CD8-positive, alpha-beta memory T cell (primary cell): ENCODE results near the gene BRF1. TPM values are rescaled to one million over a fixed set of nuclear protein-coding genes. Genes with fewer than 3 reads are reported as not detected.

Source experiments
- CTCF ChIA-PET: fragments of 350-600 bp; sonication (Branson Sonifier 250); formaldehyde crosslinking; loops from one replicate; lab custom pipeline; 2021; ENCODE audit warnings: antibody characterized with exemption; lab: Charles Lee
- POLR2A ChIA-PET: fragments of 350-600 bp; sonication (Branson Sonifier 250); formaldehyde crosslinking; loops from one replicate; lab custom pipeline; 2021; ENCODE audit warnings: antibody characterized with exemption; lab: Charles Lee
- DNase-seq, 5 donors: peaks; one replicate each; pipeline versions ENCODE4 v3.0.0 to v3.0.0-alpha.2; 2020 to 2022; ENCODE audit warnings: mixed read lengths in 1 of 5
- H3K27ac ChIP-seq: one replicate; pipeline ENCODE4 v1.7.0; 2013; ENCODE audit warnings: low read depth, mild to moderate bottlenecking, low read length, moderate library complexity
- H3K27me3 ChIP-seq: 2 replicates; pipeline ENCODE4 v1.7.0; 2013; ENCODE audit warnings: low read length, mild to moderate bottlenecking; ENCODE audit not compliant: insufficient read depth, poor library complexity, severe bottlenecking
- H3K36me3 ChIP-seq: 2 replicates; pipeline ENCODE4 v1.7.0; 2013; ENCODE audit warnings: mild to moderate bottlenecking, low read length, moderate library complexity; ENCODE audit not compliant: insufficient read depth
- H3K4me1 ChIP-seq: 2 replicates; pipeline ENCODE4 v1.7.0; 2013; ENCODE audit warnings: mild to moderate bottlenecking, low read length, moderate library complexity; ENCODE audit not compliant: insufficient read depth
- H3K4me3 ChIP-seq: 2 replicates; pipeline ENCODE4 v1.7.0; 2013; ENCODE audit warnings: mild to moderate bottlenecking, low read length
- H3K9me3 ChIP-seq: 2 replicates; pipeline ENCODE4 v1.7.0; 2013; ENCODE audit warnings: mild to moderate bottlenecking, low read length
- H3K27ac Mint-ChIP-seq, 8 donors: one replicate each; pipeline ENCODE4 v1.8.0; 2020 to 2021; ENCODE audit warnings: mixed read lengths in 8 of 8, mild to moderate bottlenecking in 6 of 8, inconsistent platforms in 3 of 8, moderate library complexity in 3 of 8
- H3K27me3 Mint-ChIP-seq, 2 donors: one replicate each; pipeline ENCODE4 v1.8.0; 2020 to 2021; ENCODE audit warnings: mixed read lengths in 2 of 2, mild to moderate bottlenecking in 1 of 2, moderate library complexity in 1 of 2
- H3K36me3 Mint-ChIP-seq, 3 donors: one replicate each; pipeline ENCODE4 v1.8.0; 2020 to 2021; ENCODE audit warnings: mixed read lengths in 3 of 3, inconsistent platforms in 1 of 3, mild to moderate bottlenecking in 1 of 3
- H3K4me1 Mint-ChIP-seq, 3 donors: one replicate each; pipeline ENCODE4 v1.8.0; 2020 to 2021; ENCODE audit warnings: mixed read lengths in 3 of 3, inconsistent platforms in 1 of 3, mild to moderate bottlenecking in 1 of 3
- H3K4me3 Mint-ChIP-seq, 7 donors: one replicate each; pipeline ENCODE4 v1.8.0; 2020 to 2021; ENCODE audit warnings: mixed read lengths in 7 of 7, mild to moderate bottlenecking in 6 of 7, moderate library complexity in 4 of 7, inconsistent platforms in 2 of 7
- H3K9me3 Mint-ChIP-seq, 5 donors: one replicate each; pipeline ENCODE4 v1.8.0; 2020 to 2022; ENCODE audit warnings: mixed read lengths in 5 of 5, mild to moderate bottlenecking in 3 of 5, moderate library complexity in 2 of 5, inconsistent platforms in 1 of 5
- polyA plus RNA-seq: library from polyadenylated mRNA; unstranded; fragments of 300-500 nt; fragmentation: Illumina TruSeq; gene quantifications from one replicate; pipeline ENCODE4 v1.2.3, GENCODE V29; 2021
- total RNA-seq, 2 experiments: library from RNA; stranded (reverse); gene quantifications; one replicate each; pipeline ENCODE4 v1.2.3, GENCODE V29; 2021

The BRF1 gene
- total and polyA plus RNA-seq, 3 experiments from 2014 or later: 13.0 to 31.7 (median 29.4) TPM

DNA sequence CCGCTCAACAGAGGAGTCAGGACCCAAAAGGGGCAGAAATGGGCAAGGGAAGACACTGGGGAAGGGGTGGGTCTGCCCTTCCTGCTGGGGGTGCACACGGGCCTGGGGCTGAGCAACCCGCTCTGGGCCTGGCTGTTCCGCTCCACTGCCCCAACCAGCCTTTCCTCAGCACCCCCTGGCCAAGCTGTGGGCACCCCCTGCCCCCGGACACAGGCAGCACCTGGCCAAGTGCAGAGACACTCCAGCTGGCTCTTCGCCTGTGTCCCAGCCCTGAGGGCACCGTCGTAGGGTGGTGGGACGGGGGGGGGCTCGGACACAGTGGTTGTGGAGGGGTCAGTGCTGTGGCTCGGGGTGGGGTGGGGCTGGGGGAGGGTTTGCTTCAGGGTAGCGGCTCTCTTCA is 24.1 kb upstream of the BRF1 start:
- no peak overlapping the region for H3K4me3 Mint-ChIP-seq
- Histone ChIP-seq H3K4me1 (peaks cover 4% of the 10 kb centered on the region), H3K36me3 (no peaks in the 10 kb centered on the region), H3K27me3 (no peaks in the 10 kb centered on the region), H3K9me3 (no peaks in the 10 kb centered on the region), H3K4me3 (no peak overlapping the region), H3K27ac (no peak overlapping the region)
- peaks cover 15 to 33% (median 17%) of the 10 kb centered on the region in 3 donors for H3K4me1 Mint-ChIP-seq
- H3K9me3 Mint-ChIP-seq: no peaks in the 10 kb centered on the region
- CTCF ChIA-PET: no interaction called here
- DNase-seq: no peak
- no peak overlapping the region for H3K27ac Mint-ChIP-seq
- H3K27me3 Mint-ChIP-seq: no peaks in the 10 kb centered on the region
- H3K36me3 Mint-ChIP-seq: peaks cover 0 to 9% (median 4%) of the 10 kb centered on the region in 3 donors
- POLR2A ChIA-PET: no interaction called here

DNA sequence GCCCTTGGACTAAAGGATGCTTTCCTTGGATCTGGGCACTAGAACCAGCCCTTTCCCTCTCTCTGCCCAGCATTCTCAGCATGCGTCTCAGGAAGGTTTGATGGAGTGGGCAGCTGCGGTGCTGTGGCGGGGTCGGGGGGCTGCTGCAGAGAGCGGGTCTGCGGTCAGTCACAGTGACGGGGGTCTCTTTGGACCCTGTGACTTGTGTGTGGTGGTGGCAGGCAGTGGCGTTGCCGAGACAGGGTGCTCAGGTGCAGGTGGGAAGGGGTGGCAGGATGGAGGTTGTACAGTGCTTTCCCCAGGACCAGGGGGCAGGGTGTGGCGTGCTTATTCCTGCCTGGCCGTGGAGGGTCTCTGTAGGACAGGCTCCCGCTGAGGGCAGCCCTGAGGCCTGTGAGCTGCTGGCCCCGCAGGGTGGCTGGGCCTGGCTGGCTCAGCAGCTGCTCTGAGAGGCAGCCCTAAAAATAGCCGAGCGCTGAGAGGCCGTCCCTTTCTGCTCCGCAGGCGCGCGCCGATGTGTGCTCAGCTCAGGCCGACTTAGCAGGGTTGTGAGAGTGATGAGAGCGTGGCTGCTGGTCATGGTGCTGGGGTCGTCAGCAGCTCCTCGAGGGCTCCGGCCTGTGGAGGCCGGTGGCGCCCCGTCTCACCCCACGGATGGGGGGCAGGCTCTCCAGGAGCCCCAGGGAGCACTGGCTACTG is 23.4 kb upstream of the BRF1 start:
- ChIA-PET CTCF (no interaction called here), POLR2A (no interaction called here)

DNA sequence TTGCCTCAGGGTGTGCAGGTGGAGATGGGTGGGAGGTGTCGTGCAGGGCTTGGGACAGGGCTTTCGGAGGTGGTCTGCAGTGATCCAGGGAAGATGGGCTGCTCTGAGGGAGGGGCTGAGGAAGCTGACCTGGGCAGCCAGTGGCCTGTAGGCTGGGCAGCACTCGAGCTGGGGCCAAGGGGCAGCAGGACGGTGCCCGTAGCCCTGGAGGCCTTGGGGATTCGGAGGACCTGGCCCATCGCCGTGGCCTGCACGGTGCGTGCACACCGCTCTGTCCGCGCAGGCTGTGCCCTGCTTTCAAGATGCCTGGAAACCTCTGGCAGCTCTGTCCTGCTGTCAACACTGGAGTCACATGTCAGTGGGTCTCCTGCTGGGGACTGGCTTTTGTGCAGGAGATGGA is 22.9 kb upstream of the BRF1 start:
- ChIA-PET POLR2A (no interaction called here), CTCF (no interaction called here)
- Histone ChIP-seq H3K36me3 (no peaks in the 10 kb centered on the region), H3K4me1 (no peaks in the 10 kb centered on the region), H3K9me3 (no peaks in the 10 kb centered on the region), H3K4me3 (no peak overlapping the region), H3K27me3 (no peaks in the 10 kb centered on the region), H3K27ac (no peak overlapping the region)
- Mint-ChIP-seq H3K9me3 (no peaks in the 10 kb centered on the region), H3K4me3 (no peak overlapping the region), H3K27ac (no peak overlapping the region), H3K36me3 (peaks cover 0 to 9% (median 5%) of the 10 kb centered on the region in 3 donors), H3K27me3 (no peaks in the 10 kb centered on the region), H3K4me1 (peaks cover 10 to 29% (median 12%) of the 10 kb centered on the region in 3 donors)
- DNase-seq: no peak

More for the DNA sequence above, 23.4 kb upstream of the BRF1 start:
- no peaks in the 10 kb centered on the region for H3K27me3 ChIP-seq
- no peaks in the 10 kb centered on the region for H3K9me3 ChIP-seq
- Mint-ChIP-seq H3K36me3 (peaks cover 0 to 9% (median 5%) of the 10 kb centered on the region in 3 donors), H3K9me3 (no peaks in the 10 kb centered on the region), H3K4me3 (no peak overlapping the region), H3K27ac (no peak overlapping the region), H3K27me3 (no peaks in the 10 kb centered on the region), H3K4me1 (peaks cover 14 to 33% (median 18%) of the 10 kb centered on the region in 3 donors)
- H3K4me1 ChIP-seq: no peaks in the 10 kb centered on the region
- DNase-seq: no peak
- no peak overlapping the region for H3K27ac ChIP-seq
- H3K36me3 ChIP-seq: no peaks in the 10 kb centered on the region
- H3K4me3 ChIP-seq: no peak overlapping the region

DNA sequence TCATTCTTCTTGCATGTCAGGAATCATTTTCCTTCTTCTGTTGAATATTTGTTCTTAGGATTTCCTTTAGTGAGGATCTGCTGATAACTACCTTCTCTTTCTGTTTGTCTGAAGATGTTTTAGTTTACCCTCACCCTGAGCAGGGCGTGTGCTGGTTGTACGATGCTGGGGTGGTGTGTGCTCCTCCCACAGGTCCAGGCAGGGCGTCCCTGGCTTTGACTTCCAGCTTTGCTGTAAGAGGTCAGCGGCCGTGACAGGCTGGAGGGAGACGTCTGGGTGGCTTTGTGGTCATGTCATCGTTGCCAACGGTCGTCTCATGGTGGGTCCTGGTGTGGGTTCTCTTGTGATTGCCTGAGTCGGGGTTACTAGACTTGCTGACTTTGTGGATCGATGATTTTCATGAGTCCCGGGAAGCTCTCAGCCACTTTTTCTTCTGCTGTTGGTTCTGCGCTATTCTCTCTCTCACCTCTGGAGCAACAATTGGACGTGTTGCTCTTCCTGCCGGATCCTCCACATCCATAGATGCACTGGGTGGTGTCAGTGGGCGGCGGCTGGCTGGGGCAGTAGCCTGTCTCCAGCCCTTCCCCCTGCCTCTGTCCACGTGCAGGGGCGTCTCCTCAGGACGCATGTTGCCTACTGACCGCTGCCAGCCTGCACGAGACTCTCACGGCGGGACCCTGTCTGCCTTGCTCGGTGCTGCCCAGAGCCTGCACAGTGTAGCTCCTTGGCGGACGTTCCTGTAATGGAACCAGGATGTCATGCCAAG is 22.2 kb upstream of the BRF1 start:
- no peak for DNase-seq
- no peaks in the 10 kb centered on the region for H3K9me3 Mint-ChIP-seq
- peaks cover 8 to 25% (median 10%) of the 10 kb centered on the region in 3 donors for H3K4me1 Mint-ChIP-seq
- Histone ChIP-seq H3K4me3 (no peak overlapping the region), H3K27me3 (no peaks in the 10 kb centered on the region), H3K27ac (no peak overlapping the region), H3K4me1 (no peaks in the 10 kb centered on the region), H3K9me3 (no peaks in the 10 kb centered on the region), H3K36me3 (no peaks in the 10 kb centered on the region)
- H3K27ac Mint-ChIP-seq: peak overlapping the region in 2 of 8 donors; percentile 37 to 84
- H3K27me3 Mint-ChIP-seq: no peaks in the 10 kb centered on the region
- peaks cover 0 to 9% (median 5%) of the 10 kb centered on the region in 3 donors for H3K36me3 Mint-ChIP-seq
- H3K4me3 Mint-ChIP-seq: no peak overlapping the region
- CTCF ChIA-PET: no interaction called here
- POLR2A ChIA-PET: no interaction called here

DNA sequence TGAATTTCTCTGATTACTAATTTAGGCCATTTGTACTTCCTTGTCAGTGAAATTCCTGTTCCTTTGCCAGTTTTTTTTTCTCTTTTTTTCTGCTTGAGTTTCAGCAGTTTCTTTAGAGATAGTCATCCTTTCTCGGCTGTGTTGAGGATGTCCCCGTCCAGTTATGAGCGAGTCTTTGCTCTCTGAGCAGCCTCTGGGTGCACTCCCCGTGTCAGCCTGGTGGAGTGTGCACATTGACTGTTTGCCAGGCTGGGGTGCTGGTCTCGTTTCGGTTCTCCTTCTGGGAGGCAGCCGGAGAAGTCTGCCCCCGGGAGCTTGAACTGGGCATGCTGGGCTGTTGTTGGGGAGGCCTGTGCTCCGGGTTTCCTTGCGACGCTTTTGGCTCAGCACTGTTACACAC is 16.7 kb upstream of the BRF1 start:
- no peaks in the 10 kb centered on the region for H3K27me3 Mint-ChIP-seq

DNA sequence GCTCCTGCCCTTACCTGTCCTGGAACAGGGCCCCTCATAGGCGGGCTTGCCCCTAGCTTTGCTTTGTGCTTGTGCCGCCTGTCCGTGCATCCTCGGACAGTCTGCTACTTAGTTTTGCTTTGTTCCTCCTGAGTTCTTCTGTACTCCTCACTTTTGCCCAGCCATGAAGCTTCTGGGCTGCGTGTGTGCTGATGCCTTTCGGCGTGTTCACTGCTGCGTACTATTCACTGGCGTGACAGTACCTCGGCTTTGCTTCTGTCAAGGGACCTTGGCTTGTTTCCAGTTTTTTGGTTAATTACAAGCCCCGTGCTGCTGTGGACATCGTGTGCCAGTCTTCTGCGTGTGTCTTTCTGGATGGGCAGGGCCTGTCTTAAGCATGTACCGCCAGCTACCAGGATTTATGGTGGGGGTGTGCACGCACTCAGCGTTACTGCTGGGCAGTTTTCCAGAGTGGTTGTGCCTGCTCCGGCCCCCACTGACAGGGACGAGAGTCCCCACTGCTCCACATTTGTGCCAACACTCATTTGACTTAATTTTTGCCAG is 16.2 kb upstream of the BRF1 start:
- no peaks in the 10 kb centered on the region for H3K9me3 ChIP-seq
- ChIA-PET POLR2A (interaction anchor here (1.3 kb wide), 1 partner anchor 16 kb away, joined by 4 read pairs; the partner anchor contains the start of gene BRF1), CTCF (no interaction called here)
- H3K27me3 ChIP-seq: no peaks in the 10 kb centered on the region
- no peak overlapping the region for H3K4me3 ChIP-seq
- Mint-ChIP-seq H3K9me3 (no peaks in the 10 kb centered on the region), H3K27me3 (no peaks in the 10 kb centered on the region), H3K4me1 (peaks cover 9 to 37% (median 29%) of the 10 kb centered on the region in 3 donors), H3K36me3 (peaks cover 0 to 4% (median 1%) of the 10 kb centered on the region in 3 donors), H3K4me3 (peak overlapping the region; percentile 11 to 84 (median 62)), H3K27ac (peak overlapping the region in 6 of 8 donors; percentile 6 to 91 (median 51))
- no peaks in the 10 kb centered on the region for H3K36me3 ChIP-seq
- H3K27ac ChIP-seq: no peak overlapping the region
- H3K4me1 ChIP-seq: peaks cover 16% of the 10 kb centered on the region
- DNase-seq: no peak

More for the DNA sequence above, 16.7 kb upstream of the BRF1 start:
- Mint-ChIP-seq H3K36me3 (peaks cover 0 to 4% (median 3%) of the 10 kb centered on the region in 3 donors), H3K27ac (peak overlapping the region in 3 of 8 donors; percentile 6 to 61 (median 54)), H3K9me3 (no peaks in the 10 kb centered on the region), H3K4me1 (peaks cover 11 to 38% (median 31%) of the 10 kb centered on the region in 3 donors), H3K4me3 (peak overlapping the region in 2 of 7 donors; percentile 48 to 68)
- no peaks in the 10 kb centered on the region for H3K36me3 ChIP-seq
- H3K9me3 ChIP-seq: no peaks in the 10 kb centered on the region
- no peaks in the 10 kb centered on the region for H3K27me3 ChIP-seq
- POLR2A ChIA-PET: no interaction called here
- H3K4me3 ChIP-seq: no peak overlapping the region
- CTCF ChIA-PET: no interaction called here
- H3K4me1 ChIP-seq: peaks cover 16% of the 10 kb centered on the region
- DNase-seq: no peak
- H3K27ac ChIP-seq: no peak overlapping the region

DNA sequence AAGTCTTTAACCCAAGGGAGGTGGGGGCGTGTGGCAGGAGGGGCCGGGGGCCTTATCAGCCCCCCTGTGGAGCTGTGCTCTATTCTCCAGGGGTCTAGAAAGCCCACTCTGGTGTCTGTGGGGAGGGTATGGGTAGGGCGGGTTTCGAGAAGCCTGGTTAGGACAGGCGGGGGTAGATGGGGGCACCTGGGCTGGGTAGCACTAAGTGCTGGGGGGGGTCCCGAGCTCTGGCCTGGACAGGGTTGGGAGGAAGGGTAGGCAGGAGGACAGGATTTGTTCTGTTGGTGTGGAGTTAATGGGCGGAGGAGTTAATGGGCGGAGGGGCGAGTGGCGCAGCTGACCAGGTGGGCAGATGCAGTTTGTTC is 15.8 kb upstream of the BRF1 start:
- H3K36me3 ChIP-seq: no peaks in the 10 kb centered on the region
- peaks cover 0 to 4% (median 1%) of the 10 kb centered on the region in 3 donors for H3K36me3 Mint-ChIP-seq
- POLR2A ChIA-PET: interaction anchor here (1.3 kb wide), 1 partner anchor 15 kb away, joined by 4 read pairs; the partner anchor contains the start of gene BRF1

More for the DNA sequence above, 15.8 kb upstream of the BRF1 start:
- H3K4me1 ChIP-seq: peaks cover 16% of the 10 kb centered on the region
- no peak overlapping the region for H3K27ac ChIP-seq
- Mint-ChIP-seq H3K27ac (peak overlapping the region in 7 of 8 donors; percentile 10 to 91 (median 60)), H3K9me3 (no peaks in the 10 kb centered on the region), H3K4me3 (peak overlapping the region; percentile 38 to 92 (median 82)), H3K27me3 (no peaks in the 10 kb centered on the region), H3K4me1 (peaks cover 9 to 37% (median 29%) of the 10 kb centered on the region in 3 donors)
- no peaks in the 10 kb centered on the region for H3K27me3 ChIP-seq
- no peak overlapping the region for H3K4me3 ChIP-seq
- CTCF ChIA-PET: interaction anchor here (1.1 kb wide), 1 partner anchor 227 kb away, joined by 3 read pairs; no protein-coding TSS in a partner anchor
- no peaks in the 10 kb centered on the region for H3K9me3 ChIP-seq
- no peak for DNase-seq
